Astrocyte of the hippocampus (primary cell): Measurements from ENCODE around the gene PPP1R15B.

Experiments
- DNase-seq: peaks from one replicate; pipeline ENCODE4 v3.0.0; 2011; ENCODE audit warnings: low read depth, low spot score

The PPP1R15B gene

DNA sequence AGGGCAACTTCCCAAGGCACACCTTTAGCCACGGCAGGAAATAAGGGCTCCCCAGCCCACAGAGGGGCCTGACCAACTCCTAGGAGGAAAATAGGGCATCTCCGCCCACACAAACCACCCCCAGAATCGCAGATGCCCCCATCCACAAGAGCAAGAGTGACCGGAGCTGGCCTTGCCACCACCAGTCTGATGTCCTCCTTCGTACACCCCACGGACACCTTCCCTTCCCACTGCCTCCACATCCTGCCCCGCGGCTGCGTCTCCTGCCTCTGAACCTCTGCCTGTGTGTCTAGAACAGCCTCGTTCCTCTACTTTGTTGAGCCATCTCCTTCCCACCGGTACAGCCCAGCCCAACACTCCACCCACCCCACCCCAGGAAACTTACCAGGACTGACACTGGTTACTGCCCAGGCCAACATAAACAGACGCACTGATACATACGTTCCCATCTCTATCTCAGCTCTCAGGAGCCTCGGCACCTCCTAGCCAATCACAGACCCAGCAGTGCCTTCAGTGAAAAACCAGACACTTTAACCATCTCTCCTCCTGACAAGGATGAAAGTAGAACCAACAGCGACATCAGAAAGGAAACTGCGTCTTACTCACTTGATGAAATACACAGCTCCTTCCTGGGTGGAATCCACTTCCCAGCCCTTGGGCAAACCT is 44.3 kb downstream of the PPP1R15B start:
- no peak for DNase-seq

DNA sequence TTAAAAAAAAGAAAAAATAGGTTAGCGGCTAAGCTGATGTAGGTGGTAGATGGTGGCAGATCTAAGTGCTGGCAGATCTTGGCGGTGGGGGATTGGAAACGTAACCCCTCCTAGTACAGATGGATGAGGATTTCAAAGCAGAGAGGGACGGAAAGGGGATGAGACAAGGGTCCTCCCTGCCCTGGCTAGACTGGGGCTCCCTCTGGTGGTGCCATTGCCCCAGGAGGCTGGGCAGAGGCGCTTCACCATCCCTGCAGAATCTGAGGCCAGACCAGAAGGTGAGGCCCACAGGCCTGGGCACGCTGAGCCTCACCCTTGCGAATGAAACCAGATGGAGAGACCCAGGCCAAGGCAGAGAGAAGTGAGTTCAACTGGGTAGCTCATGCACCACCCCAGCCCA is 44.9 kb downstream of the PPP1R15B start:
- no peak for DNase-seq

DNA sequence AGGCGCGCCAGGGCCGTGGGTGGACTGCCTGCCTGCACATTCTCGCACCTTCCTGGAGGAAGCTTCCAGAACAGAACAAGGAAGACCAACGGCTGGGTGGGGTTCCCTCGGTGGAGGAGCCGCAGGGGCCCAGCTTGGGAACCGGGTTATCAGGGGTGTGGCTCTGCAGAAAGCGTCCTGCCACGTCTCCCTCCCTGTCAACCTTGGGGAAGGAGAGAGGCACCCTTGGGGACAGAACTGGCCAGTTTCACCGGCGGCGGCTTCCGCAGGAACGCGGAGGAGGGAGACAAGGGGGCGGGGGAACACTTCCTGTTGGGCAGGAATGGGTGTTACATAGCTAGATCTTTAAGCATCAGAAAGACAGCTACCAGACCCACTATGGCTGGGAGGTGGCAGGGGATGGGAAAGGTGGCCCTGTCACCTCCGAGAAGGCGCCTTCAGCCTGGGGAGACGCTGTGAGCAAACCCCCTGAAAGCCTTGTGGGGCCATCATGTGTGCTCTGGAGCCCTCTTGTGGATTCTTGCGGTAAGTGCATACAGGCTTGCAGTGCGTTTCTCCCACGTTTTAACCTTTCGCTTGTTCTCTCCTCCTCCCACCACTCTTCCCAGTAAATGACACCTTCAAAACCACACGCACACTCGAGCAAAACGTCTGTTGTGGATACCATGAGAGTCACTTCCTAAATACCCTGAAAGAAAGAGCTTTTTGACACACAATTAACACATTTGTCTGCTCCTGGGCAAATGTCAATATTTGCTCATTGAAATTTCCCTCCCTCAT is 48.1 kb downstream of the PPP1R15B start:
- DNase-seq: peak; percentile 84

DNA sequence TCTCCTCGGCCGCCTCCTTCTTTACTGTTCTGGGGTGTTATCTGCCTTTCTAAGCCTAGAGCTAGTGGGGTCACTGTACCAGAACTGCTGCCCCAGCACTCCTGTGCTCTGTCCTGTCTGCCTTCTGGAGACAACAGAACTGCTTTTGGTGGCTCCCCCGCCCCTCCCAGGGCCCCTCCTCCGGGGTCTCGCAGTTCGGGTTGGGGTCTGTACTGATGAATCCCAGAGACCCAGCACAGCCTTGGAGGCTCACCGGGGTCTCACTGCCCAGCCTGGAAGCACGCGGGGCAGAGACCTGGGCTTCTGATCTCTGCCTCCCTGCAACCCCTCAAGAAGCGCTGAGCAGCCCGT is 48.7 kb downstream of the PPP1R15B start:
- DNase-seq: no peak

DNA sequence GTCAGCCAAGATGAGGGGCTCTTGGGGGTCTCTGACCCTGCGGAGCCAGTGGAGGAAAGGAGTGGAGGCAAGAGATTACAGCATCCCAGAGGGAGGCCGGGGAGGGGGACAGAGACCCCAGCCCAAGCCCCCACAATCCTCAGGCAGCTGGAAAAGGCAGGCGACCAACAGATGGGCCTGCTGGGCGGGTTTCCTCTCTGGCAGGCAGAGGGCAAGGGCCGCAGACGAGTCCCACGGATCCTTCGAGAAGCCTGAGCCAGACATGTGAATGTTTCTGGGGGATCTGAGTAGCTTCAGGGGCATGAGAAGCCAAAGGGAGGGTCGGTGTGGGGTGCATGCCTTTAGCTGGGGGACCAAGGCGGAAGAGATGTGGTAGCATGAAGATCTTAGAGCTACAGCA is 49.8 kb downstream of the PPP1R15B start:
- DNase-seq: no peak

DNA sequence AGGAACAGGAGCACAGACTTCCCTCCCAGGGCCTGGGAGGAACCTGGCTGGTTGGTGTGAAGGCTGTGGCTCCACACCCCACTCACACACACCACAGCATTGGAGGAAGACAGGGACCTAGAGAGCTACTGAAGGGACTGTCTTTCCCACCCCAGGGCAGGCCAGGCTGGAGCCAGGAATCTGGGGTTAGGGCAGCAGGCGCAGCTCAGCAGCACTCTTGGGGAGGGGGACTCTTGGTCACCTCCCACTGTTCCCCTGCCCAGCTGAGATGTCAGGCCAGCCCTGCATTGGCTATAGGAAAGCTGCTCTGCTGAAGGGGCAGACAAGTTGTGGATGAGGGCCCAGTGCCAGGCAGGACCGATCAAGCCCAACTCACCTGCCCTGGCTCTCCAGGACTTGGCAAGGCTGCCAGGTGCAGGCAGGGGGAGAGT is 50.3 kb downstream of the PPP1R15B start:
- no peak for DNase-seq

DNA sequence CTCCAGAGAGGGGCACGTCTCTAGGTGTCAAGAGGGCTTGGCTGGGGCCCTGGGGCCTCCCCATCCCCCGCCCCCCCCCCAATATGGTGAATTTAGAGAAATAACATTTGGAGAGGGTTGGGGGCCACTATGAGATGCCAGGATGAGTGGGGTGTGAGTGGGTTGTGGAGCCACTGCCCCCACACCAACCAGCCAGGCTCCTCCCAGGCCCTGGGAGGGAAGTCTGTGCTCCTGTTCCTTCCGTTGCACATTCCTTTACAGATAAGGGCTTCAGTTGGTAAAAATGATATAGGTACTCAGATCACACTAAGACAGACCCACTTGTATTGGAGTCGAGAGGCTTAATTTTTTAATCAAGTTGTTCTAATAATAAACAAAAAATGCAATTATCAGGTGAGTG is 51.3 kb downstream of the PPP1R15B start:
- no peak for DNase-seq

DNA sequence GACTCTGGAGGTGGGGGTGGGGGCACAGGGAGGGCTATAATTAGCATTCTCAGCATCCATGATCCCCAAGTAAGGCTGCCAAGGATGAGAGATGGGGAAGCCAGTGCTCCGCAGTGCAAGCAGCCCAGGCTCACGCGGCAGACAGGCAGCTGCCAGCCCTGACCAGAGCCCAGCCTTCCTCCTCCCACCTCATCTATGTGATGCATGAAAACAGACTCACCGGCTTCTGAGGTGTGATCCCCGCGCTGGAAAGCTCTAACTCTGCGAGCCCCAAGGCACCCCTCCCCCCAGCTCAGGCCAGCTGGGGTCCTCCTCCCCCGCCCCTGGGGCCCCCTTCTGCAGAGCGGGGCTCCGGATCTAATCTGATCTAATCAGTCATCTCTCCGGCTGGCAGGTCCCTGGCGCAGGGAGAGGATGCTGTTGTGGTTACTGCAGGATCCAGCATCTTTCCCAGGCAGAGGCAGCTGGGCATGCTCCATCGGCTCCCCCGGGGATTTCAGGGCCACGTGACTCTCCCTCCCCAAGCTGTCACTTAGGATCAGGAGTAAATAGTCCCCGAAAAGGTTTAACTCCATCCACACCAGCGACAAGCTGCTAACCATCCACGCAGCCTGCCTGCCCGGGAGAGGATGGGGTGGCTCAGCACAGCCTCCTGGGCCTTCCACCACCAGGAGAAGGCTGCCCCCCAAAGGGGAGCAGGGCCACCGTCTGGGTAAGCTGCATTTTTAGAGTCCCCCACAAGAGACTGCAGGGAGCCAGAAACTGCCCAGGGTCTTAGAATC is 52.0 kb downstream of the PPP1R15B start, which contains the start of gene PLEKHA6:
PLEKHA6 (minus strand) TSS at position 456 of the 782 bp plus-strand sequence. CDS start 86,202 bp downstream, outside the sequence.
- peak; percentile 36 for DNase-seq

DNA sequence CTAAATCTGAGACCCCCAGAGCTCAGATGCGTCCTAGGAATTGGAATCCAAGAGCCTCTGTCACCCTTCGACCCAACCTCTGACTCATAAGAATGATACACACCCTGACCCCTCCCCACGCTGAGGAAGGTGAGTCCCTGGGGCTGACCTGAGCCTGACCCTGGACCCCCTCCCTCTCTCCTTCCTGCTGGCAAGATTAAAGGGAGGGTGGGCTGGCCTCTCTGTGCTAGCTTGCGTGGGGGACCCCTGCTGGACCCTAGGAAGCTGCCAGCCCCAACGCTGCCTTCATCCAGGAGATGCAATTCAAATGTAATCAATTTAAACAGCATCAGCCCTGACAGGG is 52.5 kb downstream of the PPP1R15B start:
- no peak for DNase-seq

DNA sequence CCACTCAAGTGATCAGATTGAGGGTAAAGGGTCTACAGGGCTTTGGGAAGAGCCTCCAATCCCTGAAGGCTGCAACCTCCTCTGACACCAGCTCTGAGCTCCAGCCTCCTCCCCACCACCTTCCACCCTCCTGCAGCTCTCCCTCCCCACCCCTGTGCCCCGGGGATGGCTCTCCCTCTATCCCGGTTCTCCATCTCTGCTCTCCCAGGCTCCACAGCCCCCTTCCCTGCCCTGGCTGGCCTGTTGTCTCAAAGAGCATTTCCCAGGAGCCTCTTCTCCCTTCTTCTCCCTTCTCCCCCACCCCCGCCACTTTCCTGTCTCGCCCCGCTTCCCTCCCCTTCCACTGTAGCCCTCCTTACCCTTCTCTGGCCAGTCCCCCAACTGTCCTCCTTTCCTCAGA is 53.0 kb downstream of the PPP1R15B start:
- no peak for DNase-seq

DNA sequence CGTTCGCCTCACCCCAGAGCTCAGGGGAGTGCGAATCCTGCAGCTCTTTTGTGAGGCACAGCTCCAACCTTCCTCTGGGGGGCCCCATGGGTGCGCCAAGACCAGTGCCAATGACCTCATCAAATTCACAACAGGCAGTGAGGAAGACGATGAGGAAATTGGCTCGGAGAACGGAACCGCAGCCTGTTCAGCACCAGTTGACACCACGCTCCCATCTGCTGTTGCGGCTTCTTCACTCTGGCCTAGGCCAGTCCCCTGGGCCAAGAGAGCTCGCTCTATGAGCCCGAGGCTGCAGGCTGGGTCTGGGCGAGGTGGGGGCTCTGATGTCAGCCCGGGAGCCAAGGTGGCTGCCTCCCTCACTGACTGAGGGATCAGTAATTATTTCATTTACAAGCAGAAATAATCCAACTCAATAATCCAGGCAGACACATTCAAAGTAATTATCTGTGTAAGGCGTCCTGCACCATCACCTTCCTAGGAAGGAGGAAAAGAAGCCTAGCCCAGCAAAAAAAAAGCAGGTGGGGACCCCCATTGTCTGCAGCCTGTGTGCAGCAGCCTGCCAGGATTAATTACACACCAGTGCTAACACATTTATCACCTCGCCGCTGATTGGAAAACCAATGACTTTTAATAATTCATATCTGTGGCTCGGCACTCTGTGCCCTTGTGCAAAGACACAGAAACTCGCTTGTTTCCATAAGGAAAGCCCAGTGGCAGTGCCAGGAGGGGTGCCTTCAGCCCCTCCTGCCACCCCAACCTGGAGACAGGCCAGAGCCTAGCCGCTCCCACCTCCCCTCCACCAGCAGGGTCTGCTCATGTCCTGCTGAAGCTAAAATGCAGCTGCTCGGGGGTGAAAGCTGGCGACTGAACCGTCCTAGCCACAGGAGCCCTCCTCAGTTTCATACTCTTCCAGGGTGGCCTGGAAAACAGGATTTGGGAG is 53.8 kb downstream of the PPP1R15B start:
- no peak for DNase-seq

DNA sequence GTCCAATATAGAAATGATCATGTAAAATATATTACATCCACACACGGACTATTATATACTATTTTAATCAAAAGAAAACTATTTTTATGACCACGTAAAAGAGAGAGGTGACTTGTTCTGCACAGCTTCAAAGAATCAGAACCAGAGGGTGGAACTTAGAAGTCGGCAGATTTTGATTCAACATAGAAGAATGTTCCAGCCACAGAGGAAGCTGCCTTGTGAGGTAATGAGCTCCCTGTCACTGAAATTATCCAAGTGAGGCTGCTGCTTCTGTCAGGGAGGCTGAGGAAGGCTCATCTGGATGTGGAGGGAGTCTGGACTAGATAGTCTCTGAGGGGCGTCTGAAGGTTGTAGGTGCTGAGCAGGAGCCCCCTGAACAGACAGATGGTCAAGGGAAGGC is 54.6 kb downstream of the PPP1R15B start:
- DNase-seq: no peak

DNA sequence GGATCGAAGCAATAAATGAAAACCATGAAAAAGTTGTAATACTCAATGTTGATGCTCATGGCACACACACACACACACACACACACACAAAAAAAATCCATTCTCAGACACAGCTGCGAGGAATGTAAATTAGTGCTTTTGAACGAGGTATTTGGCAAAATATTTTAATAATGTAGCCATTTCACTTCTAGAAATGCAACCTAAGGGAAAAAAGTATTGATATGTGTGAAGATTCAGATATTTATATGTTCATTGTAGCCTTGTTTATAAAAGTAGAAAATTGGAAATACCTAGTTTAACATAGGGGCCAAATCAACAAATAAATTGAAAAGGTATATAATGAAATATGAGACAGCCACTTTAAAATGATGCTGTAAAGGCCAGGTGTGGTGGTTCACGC is 55.7 kb downstream of the PPP1R15B start:
- DNase-seq: no peak

DNA sequence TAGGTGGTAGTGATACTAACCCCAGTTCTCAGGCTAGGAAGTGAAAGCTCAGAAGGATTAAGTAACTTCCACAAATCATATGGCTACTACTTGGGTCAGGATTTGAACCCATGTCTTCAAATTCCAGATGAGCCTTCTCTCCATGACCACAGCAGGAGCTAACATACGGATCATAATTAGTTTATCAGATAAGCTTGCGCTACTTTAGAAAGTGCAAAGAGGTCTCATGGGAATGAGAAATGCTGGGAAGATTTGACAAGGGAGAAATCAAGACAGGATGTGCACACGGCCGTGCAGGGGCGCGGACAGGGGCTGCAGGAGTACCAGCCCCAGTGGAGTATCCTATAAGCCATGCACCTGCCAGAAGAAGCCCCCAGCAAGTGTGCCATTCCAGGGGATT is 57.0 kb downstream of the PPP1R15B start:
- no peak for DNase-seq
